ENCODE measurements around the gene PLA2G2A.

DNA sequence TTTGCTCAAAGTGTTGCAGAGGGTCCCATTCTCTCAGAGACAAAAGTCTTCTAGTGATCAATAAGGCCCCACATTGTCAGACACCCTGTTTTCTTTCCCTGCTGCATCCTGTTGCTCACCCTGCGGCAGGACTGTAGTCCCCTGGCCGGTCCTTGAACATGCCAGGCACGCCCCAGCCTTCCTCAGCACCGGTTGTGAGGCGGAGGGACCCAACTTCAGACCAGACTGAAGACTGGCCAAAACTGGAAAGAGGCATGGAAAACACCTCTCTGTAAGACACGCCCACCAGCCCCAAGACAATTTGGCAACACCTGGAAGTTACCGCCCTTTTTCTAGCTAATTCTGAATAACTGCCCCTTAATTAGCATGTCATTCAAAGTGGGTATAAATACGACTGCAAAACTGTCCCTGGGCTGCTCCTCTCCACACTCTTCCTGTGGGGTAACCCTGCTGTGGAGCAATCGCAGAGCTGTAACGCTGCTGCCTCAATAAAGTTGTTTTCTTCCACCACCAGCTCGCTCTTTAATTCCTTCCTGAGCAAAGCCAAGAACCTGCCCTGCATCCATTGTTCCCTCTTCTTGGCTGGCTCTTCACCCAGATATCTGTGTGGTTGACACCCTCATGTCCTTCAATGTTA is 23.8 kb downstream of the PLA2G2A start:
- TF ChIP-seq, protein P1, sequence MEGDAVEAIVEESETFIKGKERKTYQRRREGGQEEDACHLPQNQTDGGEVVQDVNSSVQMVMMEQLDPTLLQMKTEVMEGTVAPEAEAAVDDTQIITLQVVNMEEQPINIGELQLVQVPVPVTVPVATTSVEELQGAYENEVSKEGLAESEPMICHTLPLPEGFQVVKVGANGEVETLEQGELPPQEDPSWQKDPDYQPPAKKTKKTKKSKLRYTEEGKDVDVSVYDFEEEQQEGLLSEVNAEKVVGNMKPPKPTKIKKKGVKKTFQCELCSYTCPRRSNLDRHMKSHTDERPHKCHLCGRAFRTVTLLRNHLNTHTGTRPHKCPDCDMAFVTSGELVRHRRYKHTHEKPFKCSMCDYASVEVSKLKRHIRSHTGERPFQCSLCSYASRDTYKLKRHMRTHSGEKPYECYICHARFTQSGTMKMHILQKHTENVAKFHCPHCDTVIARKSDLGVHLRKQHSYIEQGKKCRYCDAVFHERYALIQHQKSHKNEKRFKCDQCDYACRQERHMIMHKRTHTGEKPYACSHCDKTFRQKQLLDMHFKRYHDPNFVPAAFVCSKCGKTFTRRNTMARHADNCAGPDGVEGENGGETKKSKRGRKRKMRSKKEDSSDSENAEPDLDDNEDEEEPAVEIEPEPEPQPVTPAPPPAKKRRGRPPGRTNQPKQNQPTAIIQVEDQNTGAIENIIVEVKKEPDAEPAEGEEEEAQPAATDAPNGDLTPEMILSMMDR (IDR thresholded peaks at IDR 0.05): no peak
- TF ChIP-seq POLR2A (IDR thresholded peaks at IDR 0.05): no peak
